ENCODE results near the gene OR4X2.
"Not testable (repeated sequence)": the region's sequence is repeated elsewhere in the genome, so short reads cannot be mapped to it uniquely, and the experiment has no call there.

The OR4X2 gene, protein sequence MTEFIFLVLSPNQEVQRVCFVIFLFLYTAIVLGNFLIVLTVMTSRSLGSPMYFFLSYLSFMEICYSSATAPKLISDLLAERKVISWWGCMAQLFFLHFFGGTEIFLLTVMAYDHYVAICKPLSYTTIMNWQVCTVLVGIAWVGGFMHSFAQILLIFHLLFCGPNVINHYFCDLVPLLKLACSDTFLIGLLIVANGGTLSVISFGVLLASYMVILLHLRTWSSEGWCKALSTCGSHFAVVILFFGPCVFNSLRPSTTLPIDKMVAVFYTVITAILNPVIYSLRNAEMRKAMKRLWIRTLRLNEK
- total RNA-seq, result 0 reads per million in 4 donors

DNA sequence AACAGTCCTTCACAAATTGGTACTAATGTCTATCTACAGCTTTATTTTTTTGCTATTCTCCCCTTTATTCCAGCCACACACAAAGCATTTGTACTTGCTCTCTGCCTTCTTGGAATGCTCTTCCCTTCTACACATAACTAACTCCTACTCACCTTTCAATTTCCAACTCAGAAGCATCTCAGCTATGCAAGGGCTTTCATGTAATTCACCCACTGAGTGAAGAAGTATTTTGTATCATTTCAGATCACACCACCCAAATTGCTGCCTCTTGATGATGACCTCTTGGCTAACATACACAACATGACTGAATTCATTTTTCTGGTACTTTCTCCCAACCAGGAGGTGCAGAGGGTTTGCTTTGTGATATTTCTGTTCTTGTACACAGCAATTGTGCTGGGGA is at the start of gene OR4X2:
Gene OR4X2, plus strand, starts transcription at position 301 of the 400 bp plus-strand sequence. Its CDS starts 0 bp downstream, at position 301.
- no peak for DNase-seq

DNA sequence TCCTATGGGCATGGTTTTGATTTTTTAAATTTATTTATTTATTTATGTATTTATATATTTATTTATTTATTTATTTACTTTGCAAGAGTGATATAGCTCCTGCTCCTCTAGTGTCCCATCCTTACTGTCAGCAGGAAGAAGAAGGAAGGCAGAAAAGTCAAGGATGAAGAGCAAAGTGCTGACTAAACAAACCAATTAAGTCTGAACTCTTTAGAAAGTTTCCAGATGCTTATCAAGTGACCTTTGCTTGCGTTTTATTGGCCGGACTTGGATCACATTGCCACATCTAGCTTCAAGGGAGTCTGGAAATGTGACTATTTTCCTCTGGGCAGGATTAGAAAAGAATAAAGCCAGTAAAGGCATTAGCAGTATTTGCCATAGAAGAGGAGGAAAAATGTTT is 37.0 kb upstream of the OR4X2 start:
- no peak for DNase-seq

- no peak for DNase-seq
Measured at GRCh38 chr11:48210052-48210451, 34.9 kb upstream of the OR4X2 start.

- no peak for DNase-seq
Measured at GRCh38 chr11:48216510-48216909, 28.4 kb upstream of the OR4X2 start, which contains the start of gene OR4B1. TSS of gene OR4B1 (plus strand) at chr11:48216810. CDS start at chr11:48216810, 0 bp downstream.

DNA sequence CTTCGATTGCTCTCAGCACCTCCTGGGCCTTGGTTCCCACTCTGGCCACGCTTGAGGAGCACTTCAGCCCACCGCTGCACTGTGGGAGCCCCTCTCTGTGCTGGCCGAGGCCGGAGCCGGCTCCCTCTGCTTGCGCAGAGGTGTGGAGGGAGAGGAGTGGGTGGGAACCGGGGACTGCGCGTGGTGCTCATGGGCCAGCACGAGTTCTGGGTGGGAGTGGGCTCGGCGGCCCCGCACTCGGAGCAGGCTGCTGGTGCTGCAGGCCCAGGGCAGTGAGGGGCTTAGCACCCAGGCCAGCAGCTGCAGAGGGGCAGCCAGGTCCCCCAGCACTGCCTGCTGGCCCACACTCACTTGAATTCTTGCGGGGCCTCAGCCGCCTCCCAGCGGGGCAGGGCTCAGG is 16.1 kb upstream of the OR4X2 start:
- no peak for DNase-seq

DNA sequence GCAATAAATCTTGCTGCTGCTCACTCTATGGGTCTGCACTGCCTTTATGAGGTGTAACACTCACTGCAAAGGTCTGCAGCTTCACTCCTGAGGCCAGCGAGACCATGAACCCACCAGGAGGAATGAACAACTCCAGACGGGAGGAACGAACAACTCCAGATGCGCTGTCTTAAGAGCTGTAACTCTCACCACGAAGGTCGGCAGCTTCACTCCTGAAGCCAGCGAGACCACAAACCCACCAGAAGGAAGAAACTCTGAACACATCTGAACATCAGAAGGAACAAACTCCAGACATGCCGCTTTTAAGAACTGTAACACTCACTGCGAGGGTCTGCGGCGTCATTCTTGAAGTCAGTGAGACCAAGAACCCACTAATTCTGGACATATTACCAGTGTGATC is 14.8 kb upstream of the OR4X2 start:
- DNase-seq, result not testable (repeated sequence)

GRCh38 chr11:48237727-48238126 is 7.2 kb upstream of the OR4X2 start:
- DNase-seq, result no peak

- no peak for DNase-seq
Measured at GRCh38 chr11:48242501-48242900, 2.4 kb upstream of the OR4X2 start.

- no peak for DNase-seq
Measured at GRCh38 chr11:48248902-48249301, 4.0 kb downstream of the OR4X2 start.

- DNase-seq, result no peak
Measured at GRCh38 chr11:48261600-48261999, 16.7 kb downstream of the OR4X2 start.

GRCh38 chr11:48263423-48263911 is 18.6 kb downstream of the OR4X2 start, which contains the start of gene OR4X1:
TSS of gene OR4X1 (plus strand) at chr11:48263861. CDS start at chr11:48263861, 0 bp downstream.
- DNase-seq, result no peak

GRCh38 chr11:48270621-48271020 is 25.7 kb downstream of the OR4X2 start:
- DNase-seq, result no peak

GRCh38 chr11:48272606-48273005 is 27.7 kb downstream of the OR4X2 start:
- DNase-seq, result no peak
